Neural crest cell (in vitro differentiated cells): ENCODE results near the gene LAMC3. TPM values are rescaled to one million over a fixed set of nuclear protein-coding genes. Genes with fewer than 3 reads are reported as not detected.

Experiments
- DNase-seq: peaks from one replicate; pipeline ENCODE4 v3.0.0; 2021; ENCODE audit warnings: low read depth, mixed read lengths, low spot score
- H3K27ac Mint-ChIP-seq: one replicate; pipeline ENCODE4 v1.8.0; 2021; ENCODE audit warnings: mild to moderate bottlenecking, mixed read lengths; ENCODE audit not compliant: unreplicated experiment
- H3K27me3 Mint-ChIP-seq: 2 replicates; pipeline ENCODE4 v1.8.0; 2021; ENCODE audit warnings: low read depth, mild to moderate bottlenecking, mixed read lengths
- H3K36me3 Mint-ChIP-seq: 2 replicates; pipeline ENCODE4 v1.8.0; 2021; ENCODE audit warnings: low read depth, mild to moderate bottlenecking, mixed read lengths
- H3K4me1 Mint-ChIP-seq: 2 replicates; pipeline ENCODE4 v1.8.0; 2021; ENCODE audit warnings: mixed read lengths
- H3K4me3 Mint-ChIP-seq: one replicate; pipeline ENCODE4 v1.8.0; 2021; ENCODE audit warnings: mild to moderate bottlenecking, mixed read lengths
- H3K9me3 Mint-ChIP-seq: 2 replicates; pipeline ENCODE4 v1.8.0; 2021; ENCODE audit warnings: mixed read lengths
- total RNA-seq: library from RNA; stranded (reverse); gene quantifications from 2 replicates; pipeline ENCODE4 v1.2.1, GENCODE V29; 2021
- TF ChIP-seq, protein P1 (sequence below): fragments of 200-600 bp; sonication (generic); conservative IDR thresholded peaks from 2 replicates; pipeline ENCODE4 v1.5.0; 2021; ENCODE audit warnings: antibody characterized with exemption, mild to moderate bottlenecking

The LAMC3 gene
- total RNA-seq, 1 donor from 2014 or later = 4.0 TPM

DNA sequence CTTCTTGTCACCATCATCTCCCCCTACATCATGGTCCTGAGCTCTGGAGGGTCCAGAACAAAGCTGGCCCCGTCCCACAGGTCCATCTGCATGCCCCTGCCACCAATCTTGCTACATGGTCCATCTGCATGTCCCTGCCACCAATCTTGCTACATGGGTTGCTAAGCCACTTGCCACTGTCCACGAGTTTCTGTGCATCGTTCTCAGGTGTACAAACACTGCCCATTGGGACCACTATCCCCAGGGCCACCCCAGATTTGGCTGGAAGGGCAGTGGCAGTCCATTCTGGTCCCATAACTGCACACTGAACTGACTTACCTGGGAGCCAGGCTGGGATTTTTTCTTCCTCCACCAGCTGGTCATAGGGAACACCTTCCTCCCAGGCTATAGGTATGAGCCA, 8.0 kb upstream of the LAMC3 start:
- H3K4me3 Mint-ChIP-seq = no peak overlapping the region

DNA sequence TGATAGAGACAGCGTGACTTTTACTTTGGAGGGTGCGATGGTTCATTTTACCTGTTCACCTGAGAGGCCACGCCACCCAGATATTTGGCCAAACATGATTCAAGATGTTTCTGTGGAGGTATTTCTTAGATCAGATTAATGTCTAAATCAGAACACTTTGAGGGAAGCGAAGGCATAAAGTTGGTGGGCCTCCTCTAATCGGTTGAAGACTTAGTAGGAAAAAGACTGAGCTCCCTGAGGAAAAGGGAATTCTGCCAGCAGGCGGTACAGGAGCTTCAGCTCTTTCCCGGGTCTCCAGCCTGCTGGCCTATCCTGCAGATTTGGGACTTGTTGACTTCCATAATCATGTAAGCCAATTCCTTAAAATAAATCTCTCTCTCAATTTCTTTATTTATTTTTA, 7.0 kb upstream of the LAMC3 start:
- Mint-ChIP-seq H3K27ac (no peak overlapping the region), H3K9me3 (no peaks in the 10 kb centered on the region), H3K4me1 (no peaks in the 10 kb centered on the region), H3K4me3 (no peak overlapping the region), H3K36me3 (no peaks in the 10 kb centered on the region), H3K27me3 (peaks cover 29% of the 10 kb centered on the region)
- DNase-seq = no peak
- TF ChIP-seq, protein P1, sequence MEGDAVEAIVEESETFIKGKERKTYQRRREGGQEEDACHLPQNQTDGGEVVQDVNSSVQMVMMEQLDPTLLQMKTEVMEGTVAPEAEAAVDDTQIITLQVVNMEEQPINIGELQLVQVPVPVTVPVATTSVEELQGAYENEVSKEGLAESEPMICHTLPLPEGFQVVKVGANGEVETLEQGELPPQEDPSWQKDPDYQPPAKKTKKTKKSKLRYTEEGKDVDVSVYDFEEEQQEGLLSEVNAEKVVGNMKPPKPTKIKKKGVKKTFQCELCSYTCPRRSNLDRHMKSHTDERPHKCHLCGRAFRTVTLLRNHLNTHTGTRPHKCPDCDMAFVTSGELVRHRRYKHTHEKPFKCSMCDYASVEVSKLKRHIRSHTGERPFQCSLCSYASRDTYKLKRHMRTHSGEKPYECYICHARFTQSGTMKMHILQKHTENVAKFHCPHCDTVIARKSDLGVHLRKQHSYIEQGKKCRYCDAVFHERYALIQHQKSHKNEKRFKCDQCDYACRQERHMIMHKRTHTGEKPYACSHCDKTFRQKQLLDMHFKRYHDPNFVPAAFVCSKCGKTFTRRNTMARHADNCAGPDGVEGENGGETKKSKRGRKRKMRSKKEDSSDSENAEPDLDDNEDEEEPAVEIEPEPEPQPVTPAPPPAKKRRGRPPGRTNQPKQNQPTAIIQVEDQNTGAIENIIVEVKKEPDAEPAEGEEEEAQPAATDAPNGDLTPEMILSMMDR = no peak

More for the DNA sequence above, 8.0 kb upstream of the LAMC3 start:
- H3K9me3 Mint-ChIP-seq = no peaks in the 10 kb centered on the region
- no peak overlapping the region for H3K27ac Mint-ChIP-seq
- no peak for DNase-seq
- H3K27me3 Mint-ChIP-seq = peaks cover 23% of the 10 kb centered on the region
- no peaks in the 10 kb centered on the region for H3K36me3 Mint-ChIP-seq
- no peaks in the 10 kb centered on the region for H3K4me1 Mint-ChIP-seq
- TF ChIP-seq, protein P1 = no peak

DNA sequence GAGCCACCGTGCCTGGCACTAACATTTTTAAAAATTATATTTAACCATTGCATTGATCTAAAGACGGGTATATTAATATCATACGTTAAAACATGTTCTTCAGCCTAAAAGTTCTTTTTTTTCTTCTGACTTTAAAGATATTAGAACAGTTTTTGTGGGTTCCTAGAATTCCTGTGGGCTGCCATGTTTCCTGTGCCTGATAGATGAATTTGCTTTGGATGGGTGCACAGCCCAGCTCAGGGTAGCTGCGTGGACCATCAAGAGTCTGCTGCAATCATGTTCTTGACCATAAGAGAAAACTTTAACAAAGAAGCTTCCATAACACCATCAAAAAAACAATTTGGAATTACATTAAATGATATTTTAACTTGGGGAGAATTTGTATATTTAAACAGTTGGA, 2.4 kb upstream of the LAMC3 start:
- peaks cover 46% of the 10 kb centered on the region for H3K27me3 Mint-ChIP-seq
- peaks cover 7% of the 10 kb centered on the region for H3K4me1 Mint-ChIP-seq

DNA sequence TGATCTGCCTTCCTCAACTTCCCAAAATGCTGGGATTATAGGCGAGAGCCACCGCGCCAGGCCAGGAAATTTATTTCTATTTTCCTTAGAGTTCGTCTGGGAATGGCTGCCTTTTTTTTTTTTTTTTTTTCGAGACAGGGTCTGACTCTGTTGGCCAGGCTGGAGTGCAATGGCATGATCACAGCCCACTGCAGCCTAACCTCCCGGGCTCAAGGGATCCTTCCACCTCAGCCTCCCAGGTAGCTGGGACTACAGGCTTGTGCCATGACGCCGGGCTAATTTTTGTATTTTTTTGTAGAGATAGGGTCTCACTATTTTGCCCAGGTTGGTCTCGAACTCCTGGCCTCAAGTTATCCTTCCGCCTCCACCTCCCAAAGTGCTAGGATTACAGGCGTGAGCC, 888 bp upstream of the LAMC3 start:
- H3K27me3 Mint-ChIP-seq = peaks cover 55% of the 10 kb centered on the region
- no peak overlapping the region for H3K4me3 Mint-ChIP-seq
- H3K9me3 Mint-ChIP-seq = no peaks in the 10 kb centered on the region
- peaks cover 15% of the 10 kb centered on the region for H3K4me1 Mint-ChIP-seq
- TF ChIP-seq, protein P1 = no peak
- no peak overlapping the region for H3K27ac Mint-ChIP-seq
- no peaks in the 10 kb centered on the region for H3K36me3 Mint-ChIP-seq
- DNase-seq = no peak

More for the DNA sequence above, 2.4 kb upstream of the LAMC3 start:
- no peaks in the 10 kb centered on the region for H3K36me3 Mint-ChIP-seq
- H3K27ac Mint-ChIP-seq = no peak overlapping the region
- TF ChIP-seq, protein P1 = no peak
- DNase-seq = no peak
- H3K9me3 Mint-ChIP-seq = no peaks in the 10 kb centered on the region
- H3K4me3 Mint-ChIP-seq = no peak overlapping the region

DNA sequence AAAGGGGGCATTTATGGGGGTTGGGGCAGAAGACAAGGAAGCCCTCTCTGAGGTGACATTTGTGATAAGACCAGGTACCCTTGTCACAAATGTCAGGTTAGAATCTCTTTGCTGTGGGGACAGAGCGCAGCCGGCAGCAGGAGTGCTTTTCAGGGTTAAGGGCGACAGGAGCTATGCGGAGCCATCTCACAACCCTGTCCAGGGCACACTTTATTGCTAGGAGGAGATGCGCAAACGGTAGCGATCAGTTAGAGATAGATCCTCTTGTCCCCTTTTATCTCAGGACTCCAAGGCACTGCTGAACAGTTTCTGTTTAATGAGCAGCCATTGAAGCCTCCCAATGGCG, 438 bp upstream of the LAMC3 start:
- no peak for DNase-seq
- Mint-ChIP-seq H3K4me3 (peak overlapping the region; percentile 31), H3K27me3 (peaks cover 55% of the 10 kb centered on the region), H3K36me3 (no peaks in the 10 kb centered on the region), H3K27ac (no peak overlapping the region), H3K4me1 (peaks cover 15% of the 10 kb centered on the region), H3K9me3 (no peaks in the 10 kb centered on the region)
- TF ChIP-seq, protein P1 = no peak
